AG10803 (cell line): Measurements from ENCODE around the gene RANBP17.

ENCODE experiments used
- DNase-seq: peaks from one replicate; pipeline ENCODE4 v3.0.0; 2010; ENCODE audit warnings: low read depth
- H3K4me3 ChIP-seq: 2 replicates; pipeline ENCODE4 v1.5.1; 2011; ENCODE audit warnings: mild to moderate bottlenecking, low read length, control low read depth
- CTCF ChIP-seq: conservative IDR thresholded peaks from 2 replicates; pipeline ENCODE4 v1.5.1; 2011; ENCODE audit warnings: mild to moderate bottlenecking, low read length, control low read depth, inconsistent platforms

RANBP17 gene

DNA sequence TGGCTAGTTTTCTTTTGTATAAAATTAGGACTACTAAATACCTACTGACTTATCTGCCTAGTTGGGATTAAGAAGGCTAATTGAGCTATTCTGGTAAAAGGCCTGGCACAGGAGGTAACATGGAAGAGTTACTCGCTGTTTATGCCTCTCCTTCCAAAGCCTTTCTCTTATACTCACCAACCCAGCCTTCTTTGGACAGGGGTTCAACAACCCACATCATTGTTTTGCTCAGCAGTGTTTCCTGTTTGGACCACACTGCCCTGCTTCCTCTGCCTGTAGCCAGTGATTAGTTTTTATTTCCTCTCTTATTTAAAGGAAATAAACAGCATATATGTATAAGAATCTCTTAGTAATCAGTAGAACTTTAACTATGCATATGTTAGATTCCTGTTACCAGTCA lies 362.1 kb downstream of the RANBP17 start:
- no peak for TF ChIP-seq CTCF
- no peak for DNase-seq
- H3K4me3 ChIP-seq = no peak overlapping the region

DNA sequence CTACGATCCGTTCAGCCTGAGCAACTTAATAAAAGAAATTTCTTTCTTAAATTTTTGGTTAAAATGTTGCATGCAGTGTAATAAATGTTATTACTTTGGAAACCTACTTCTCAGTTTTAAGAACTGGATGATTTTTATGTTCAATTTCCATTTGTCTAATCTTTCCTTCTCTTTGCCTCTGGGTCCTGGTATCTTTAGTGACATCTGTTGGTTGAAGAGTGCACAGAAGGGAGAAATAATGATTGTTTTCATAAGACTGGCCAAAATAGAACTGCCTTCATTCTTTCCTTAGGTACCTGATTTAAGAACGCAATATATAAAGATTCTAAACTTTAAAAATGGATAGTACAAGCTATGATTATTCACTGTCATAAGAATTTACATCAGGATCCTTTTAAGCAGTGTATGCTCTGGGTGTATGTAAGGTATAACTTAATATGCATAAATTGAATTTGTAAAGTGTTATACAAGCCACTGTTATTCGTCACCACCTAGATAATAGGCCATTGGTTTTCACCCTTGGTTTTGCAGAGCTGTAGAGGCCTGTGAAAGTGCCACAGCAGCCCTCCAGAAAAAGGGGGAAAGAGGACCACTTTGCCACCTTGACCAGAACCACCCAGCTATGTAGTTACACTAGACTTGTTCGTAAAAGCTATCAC lies 364.4 kb downstream of the RANBP17 start:
- DNase-seq = no peak
- peak; percentile 33; the same call in 1 of the 2 replicates for TF ChIP-seq CTCF
- no peak overlapping the region for H3K4me3 ChIP-seq

DNA sequence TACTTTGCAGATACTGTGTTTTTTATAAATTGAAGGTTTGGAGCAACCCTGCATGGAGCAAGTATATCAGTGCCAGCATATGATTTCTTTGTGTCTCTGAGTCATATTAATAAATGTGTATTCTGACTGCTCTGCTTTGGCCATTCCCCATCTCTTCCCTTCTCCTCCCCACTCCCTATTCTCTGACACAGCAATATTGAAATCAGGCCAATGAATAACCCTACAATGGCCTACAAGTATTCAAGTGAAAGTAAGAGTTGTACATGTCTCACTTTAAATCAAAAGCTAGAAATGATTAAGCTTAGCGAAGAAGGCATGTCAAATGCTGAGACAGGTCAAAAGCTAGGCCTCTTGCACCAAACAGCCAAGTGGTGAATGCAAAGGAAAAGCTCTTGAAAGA lies 365.0 kb downstream of the RANBP17 start:
- no peak for TF ChIP-seq CTCF
- H3K4me3 ChIP-seq = no peak overlapping the region
- no peak for DNase-seq

DNA sequence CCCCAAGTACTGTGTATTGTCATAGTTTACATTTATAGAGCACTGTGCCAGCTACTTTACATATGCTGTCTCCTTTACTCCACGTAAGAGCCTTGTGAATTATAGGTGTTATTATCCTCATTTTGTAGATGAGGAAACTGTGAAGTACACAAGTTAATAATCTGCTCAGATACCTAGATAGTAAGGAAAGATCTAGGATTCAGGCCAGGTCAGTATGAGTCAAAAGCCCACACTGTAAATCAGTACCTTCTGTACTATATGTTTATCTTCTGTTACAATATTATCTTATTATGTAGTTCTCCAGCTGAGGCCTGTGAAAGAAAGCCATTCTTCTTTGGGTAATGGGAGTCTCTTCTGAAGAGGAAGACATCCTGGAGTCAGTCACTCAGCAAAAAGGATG lies 374.8 kb downstream of the RANBP17 start:
- TF ChIP-seq CTCF = no peak
- DNase-seq = no peak
- no peak overlapping the region for H3K4me3 ChIP-seq

DNA sequence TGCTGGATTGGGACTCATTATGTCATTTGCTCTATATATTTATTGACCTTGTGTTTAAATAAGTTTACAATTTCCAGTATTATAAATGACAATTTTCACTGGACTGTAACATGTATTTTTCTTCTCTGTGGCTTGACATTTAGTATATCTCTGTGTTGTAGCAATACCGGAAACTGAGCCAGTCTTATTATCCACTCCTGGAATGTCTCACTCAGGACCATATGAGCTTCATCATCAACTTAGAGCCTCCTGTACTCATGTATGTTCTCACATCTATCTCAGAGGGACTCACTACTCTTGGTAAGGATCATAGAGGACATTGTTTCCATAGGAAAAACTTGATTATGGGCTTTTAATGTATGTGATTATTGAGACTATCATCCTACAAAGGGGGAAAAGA lies 380.7 kb downstream of the RANBP17 start:
- DNase-seq = no peak
- no peak for TF ChIP-seq CTCF
- H3K4me3 ChIP-seq = no peak overlapping the region

- TF ChIP-seq CTCF = no peak
- DNase-seq = peak; percentile 12
- H3K4me3 ChIP-seq = no peak overlapping the region
Measured at GRCh38 chr5:171246231-171246630, 384.4 kb downstream of the RANBP17 start.

DNA sequence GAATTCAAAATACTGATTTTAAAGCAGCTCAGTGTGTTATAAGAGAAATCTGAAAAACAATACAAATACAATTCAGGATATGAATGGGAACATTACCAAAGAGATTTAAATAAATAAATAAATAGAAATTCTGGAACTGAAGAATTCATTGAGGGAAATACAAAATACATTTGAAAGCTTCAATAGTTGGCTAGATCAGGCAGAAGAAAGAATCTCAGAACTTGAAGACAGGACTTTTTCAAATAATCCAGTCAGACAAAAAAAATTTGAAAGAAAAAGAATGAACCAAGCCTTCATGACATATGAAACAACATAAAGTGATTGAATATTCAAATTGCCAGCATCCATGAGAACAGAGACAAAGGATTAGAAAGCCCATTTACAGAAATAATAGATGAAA lies 387.6 kb downstream of the RANBP17 start:
- no peak overlapping the region for H3K4me3 ChIP-seq
- TF ChIP-seq CTCF = no peak
- no peak for DNase-seq
